GM21576 (cell line): ENCODE measurements around the gene LPCAT2.

ENCODE experiments used
- ATAC-seq: cut with Tn5 transposase; IDR thresholded peaks from one replicate; pipeline ENCODE4 v1.9.1; 2021; ENCODE audit warnings: mild to moderate bottlenecking, moderate library complexity; ENCODE audit not compliant: unreplicated experiment

The LPCAT2 gene

GRCh38 chr16:55502801-55503366 is 6.0 kb upstream of the LPCAT2 start:
- no peak for ATAC-seq

GRCh38 chr16:55503726-55504550 is 4.9 kb upstream of the LPCAT2 start:
- no peak for ATAC-seq

GRCh38 chr16:55505333-55506015 is 3.4 kb upstream of the LPCAT2 start:
- ATAC-seq, result no peak

DNA sequence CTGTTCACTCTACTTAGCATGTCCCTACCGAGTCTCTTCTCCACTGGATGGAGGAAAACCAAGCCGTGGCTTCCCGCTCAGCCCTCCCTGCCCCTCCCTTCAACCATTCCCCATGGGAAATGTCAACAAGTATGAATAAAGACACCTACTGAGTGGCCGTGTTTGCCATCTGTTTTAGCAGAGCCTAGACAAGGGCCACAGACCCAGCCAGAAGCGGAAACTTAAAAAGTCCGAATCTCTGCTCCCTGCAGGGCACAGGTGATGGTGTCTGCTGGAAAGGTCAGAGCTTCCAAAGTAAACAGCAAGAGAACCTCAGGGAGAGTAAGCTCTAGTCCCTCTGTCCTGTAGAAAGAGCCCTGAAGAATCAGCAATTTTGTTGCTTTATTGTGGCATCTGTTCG is 2.8 kb upstream of the LPCAT2 start:
- no peak for ATAC-seq

DNA sequence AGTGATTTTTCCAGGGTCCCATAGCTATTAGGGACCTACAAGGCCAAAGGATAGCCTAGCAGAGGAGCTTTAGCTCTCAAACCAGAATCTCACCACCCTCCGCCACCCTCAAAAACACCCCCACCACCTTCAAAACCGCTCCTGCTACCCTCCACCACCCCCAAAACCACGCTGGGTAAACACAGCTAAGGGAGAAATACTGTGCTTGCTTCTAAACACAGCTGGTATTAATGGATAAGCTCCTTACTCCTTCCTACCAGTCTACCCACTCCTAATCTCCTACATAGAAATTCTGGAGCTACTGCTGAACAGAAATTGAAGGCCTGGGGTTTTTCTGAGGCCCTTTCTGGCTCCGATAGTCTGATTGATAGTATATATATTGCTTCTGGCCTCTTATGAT is 2.2 kb upstream of the LPCAT2 start:
- ATAC-seq, result no peak

GRCh38 chr16:55508271-55508921 is 476 bp upstream of the LPCAT2 start:
- ATAC-seq, result no peak

GRCh38 chr16:55510185-55510805 is 1.4 kb downstream of the LPCAT2 start:
- ATAC-seq, result no peak

DNA sequence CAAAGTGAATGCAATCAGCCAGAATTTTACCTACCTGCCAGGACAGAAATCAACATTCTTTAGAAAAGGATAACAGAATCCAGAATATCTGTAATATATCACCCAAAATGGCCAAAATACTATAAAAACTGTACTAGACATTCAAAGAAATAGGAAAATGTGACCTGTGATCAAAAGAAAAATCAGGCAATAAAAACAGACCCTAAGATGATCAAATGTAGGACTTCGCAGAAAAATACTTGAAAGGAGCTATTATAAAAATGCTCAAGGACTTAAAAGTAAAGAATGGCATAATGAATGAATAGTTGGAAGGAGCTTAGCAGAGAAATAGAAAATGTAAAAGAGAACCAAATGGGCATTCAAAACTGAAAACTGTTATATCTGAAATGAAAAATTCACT is 4.1 kb downstream of the LPCAT2 start:
- ATAC-seq, result no peak

GRCh38 chr16:55513616-55514015 is 4.7 kb downstream of the LPCAT2 start:
- no peak for ATAC-seq

DNA sequence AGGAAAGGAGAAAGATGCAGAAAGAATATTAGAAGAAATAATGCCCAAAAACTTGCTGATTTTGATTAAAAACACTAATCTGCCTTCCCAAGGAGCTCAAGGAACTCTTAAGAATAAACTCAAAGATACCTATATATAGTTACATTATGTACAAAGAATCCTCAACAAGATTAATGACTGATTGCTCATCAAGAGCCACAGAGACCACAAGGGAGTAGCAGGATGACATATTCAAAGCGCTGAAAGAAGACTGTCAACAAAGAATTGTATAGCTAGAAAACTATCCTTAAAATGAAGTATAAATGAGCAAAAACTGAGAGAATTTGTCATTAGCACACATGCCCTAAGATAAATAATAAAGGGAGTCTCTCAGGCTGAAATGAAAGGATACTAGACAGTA is 6.2 kb downstream of the LPCAT2 start:
- ATAC-seq, result no peak

DNA sequence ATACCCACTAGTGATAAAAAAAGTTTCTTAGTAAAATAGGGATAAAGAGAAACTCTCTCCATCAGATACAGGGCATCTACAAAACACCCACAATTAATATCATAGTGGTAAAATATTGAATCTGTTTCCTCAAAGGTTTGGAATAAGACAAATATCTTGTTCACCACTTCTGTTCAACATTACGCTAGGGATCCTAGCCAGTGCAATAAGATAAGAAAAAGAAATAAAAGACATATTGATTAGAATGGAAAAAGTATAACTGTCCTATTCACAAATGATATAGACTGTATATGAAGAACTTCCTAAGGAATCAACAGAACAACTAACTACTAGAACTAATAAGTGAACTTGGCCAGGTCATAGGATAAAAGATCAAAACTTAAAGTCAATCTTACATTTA is 12.9 kb downstream of the LPCAT2 start:
- no peak for ATAC-seq

DNA sequence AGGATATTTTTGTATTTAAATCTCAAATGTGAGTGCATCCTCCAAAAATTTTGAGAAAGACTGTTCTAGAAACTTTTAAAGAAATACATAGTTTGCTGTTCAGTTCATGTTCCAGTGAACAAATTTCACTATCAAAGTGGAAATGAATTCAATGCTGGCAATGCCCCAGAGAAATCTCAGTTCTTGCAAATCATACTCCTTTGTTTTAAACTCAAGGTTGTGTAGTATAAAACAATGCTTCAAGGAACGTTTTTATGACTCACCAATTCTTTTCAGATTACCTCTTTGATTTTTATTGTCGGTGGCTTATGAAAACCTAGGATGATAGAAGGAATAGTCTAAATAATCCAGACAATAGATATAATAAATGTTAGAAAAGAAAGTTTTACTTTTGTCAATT is 17.6 kb downstream of the LPCAT2 start:
- no peak for ATAC-seq

DNA sequence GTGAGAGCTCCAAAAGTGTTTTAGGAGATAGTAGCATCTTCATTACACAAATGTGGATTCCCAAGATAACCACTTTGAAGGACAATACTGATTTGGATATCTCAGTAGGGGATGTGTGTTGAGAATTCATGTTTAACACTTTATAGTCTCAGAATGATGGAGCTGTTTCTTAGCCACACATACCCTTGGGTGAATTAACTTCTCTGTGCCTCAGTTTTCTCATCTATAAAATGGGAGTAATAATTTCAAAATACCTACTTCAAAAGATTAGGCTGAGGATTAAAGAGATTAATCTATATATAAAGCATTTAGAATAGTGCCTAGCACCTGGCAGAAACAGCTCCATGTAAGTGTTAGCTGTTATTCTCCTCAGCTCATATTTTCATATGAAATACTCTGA is 19.0 kb downstream of the LPCAT2 start:
- ATAC-seq, result no peak

DNA sequence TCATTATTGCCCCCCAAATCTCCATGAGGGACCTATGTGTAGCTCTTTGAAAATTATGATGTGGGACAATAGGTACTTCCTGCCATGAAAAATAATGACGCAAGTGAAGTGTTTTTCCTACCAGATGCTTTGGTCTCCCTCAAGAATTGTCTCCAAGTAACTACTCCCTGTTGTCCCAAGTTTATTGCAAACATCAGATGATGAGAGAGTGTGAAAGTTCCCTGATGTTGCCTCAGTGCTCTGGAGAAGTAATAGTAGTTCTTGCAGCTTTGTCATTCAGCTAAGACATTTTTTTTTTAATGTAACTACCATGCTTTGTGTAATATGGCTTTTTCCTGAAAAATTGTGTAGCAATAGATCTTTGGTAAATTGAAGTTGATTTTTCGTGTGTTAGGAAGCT is 20.1 kb downstream of the LPCAT2 start:
- no peak for ATAC-seq

DNA sequence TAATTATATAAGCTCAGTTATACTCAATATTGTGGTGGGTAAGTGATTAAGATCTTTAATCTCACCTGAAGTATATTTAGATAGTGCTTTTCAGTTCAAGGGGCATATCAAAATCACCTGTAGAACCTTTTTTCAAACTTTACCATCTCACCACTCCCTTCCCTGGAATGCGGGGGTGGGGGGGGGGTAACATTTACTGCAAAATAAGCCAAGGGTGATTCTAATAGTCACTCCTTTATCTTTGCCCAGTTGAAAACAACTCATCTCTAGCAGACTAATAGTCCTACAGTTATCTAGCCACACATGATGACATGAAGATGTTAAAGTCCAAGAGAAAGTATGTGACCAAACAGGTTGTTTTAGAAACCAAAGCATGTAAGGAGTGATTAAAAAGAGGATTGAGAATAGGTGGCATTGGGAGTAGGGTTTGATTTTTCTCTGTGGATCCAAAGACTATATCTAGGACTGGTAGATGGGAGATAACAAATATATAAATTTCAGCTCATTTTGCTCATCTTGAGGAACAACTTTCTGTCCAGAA is 21.5 kb downstream of the LPCAT2 start:
- no peak for ATAC-seq

DNA sequence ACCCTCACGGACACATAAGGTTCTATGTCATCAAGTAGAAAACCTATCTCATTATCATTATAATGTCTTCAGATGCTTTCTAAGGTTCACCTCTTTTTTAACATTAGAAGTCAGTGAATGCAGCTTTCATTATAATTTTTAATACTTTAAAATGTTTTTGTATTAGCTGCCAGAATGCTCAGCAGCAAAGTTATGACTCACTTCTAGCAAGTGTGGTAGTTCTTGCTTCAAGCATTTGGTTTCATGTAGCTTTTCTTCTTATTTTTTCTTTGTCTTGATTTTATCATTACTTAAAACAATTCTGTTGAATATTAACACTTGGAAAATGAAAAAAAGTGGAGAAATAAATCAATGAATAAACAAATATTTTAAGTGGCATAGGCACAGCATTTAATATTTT is 23.4 kb downstream of the LPCAT2 start:
- ATAC-seq, result no peak

DNA sequence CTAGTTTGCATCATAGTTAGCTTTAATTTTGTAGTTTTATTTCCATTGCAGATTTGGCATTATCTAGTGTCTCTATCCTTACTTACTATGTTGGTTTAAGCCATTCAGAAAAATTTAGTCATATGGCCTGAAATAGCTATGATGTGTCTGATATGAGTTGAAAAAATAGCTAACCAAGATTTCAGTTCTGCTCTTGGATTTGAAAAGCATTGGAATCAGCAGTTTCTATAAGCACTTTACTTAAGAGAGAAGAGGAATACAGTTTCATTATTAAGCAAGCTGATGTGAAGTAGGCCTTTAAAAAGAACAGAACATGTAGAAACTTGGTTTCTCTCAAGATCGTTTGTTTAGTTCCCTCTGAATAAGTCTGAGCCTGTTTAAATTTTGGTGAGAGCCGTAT is 25.9 kb downstream of the LPCAT2 start:
- no peak for ATAC-seq

DNA sequence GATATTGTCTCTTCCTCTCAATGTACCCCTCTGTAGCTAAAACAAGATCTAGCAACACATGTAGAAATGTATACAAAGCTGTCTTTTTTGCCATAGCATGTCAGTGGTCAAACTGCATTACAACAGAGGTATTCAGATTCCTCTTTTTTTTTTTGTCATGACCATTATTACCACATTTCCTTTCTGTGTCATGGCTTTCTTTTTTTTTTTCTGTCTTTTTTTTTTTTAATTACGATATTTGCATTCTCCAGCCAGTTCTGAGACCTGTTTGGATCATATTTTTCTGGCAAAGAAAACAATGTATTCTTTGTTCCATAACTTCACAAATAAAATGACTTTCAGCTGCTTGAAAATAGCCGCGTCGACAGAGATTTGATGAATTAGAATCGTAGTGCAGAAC is 30.2 kb downstream of the LPCAT2 start:
- ATAC-seq, result no peak

- ATAC-seq, result no peak
These were observed 30.6 kb downstream of the LPCAT2 start for GRCh38 chr16:55539488-55539887.

GRCh38 chr16:55540221-55540620 is 31.3 kb downstream of the LPCAT2 start:
- no peak for ATAC-seq
